IMR-90 (cell line): Measurements from ENCODE around the gene KRT4. TPM values are rescaled to one million over a fixed set of nuclear protein-coding genes. Genes with fewer than 3 reads are reported as not detected.
A peak's percentile ranks its signal among the peaks of the same experiment; 100 is the strongest.

Source experiments
- ATAC-seq: fragments of 200-7000 bp; cut with Tn5 transposase; 2 replicates; pipeline ENCODE4 v1.9.1; 2020; ENCODE audit warnings: low read depth, mild to moderate bottlenecking, moderate library complexity
- BruUV-seq: library from RNA; stranded (reverse); fragments of 400-500 nt; replicated peaks from 2 replicates; lab custom pipeline; 2021; lab: Mats Ljungman, UMichigan
- CTCF ChIA-PET: fragments of 300-600 bp; formaldehyde crosslinking; extraction: SDS; loops from one replicate; lab custom pipeline; 2021; ENCODE audit warnings: antibody characterized with exemption; lab: Yijun Ruan, JAX
- POLR2A ChIA-PET: fragments of 300-600 bp; sonication (Branson Sonifier 250); formaldehyde crosslinking; loops from one replicate; lab custom pipeline; 2022; ENCODE audit warnings: antibody characterized with exemption; ENCODE audit not compliant: unreplicated experiment; lab: Charles Lee
- DNase-seq: peaks from one replicate; pipeline ENCODE4 v3.0.0; 2013
- H2AFZ ChIP-seq: replicated peaks from 2 replicates; pipeline ENCODE3; 2013; ENCODE audit warnings: low read length, mild to moderate bottlenecking; ENCODE audit not compliant: poor library complexity
- H2AK5ac ChIP-seq: 2 replicates; pipeline ENCODE4 v1.6.1; 2013; ENCODE audit warnings: low read depth, low read length, inconsistent platforms
- H2AK9ac ChIP-seq: replicated peaks from 2 replicates; pipeline ENCODE3; 2013; ENCODE audit warnings: mild to moderate bottlenecking, low read depth, low read length, moderate library complexity; ENCODE audit not compliant: poor library complexity
- H2BK120ac ChIP-seq: 2 replicates; pipeline ENCODE4 v1.6.1; 2013; ENCODE audit warnings: low read depth, low read length, inconsistent platforms
- H2BK15ac ChIP-seq: 3 replicates; pipeline ENCODE4 v1.6.1; 2013; ENCODE audit warnings: low read depth, low read length, inconsistent platforms
- H2BK20ac ChIP-seq: 2 replicates; pipeline ENCODE4 v1.6.1; 2013; ENCODE audit warnings: low read depth, mild to moderate bottlenecking, inconsistent platforms, low read length, moderate library complexity
- H2BK5ac ChIP-seq: 2 replicates; pipeline ENCODE4 v1.6.1; 2013; ENCODE audit warnings: mild to moderate bottlenecking, low read depth, low read length, inconsistent platforms; ENCODE audit not compliant: poor library complexity, severe bottlenecking
- H3K14ac ChIP-seq: replicated peaks from 2 replicates; pipeline ENCODE4 v1.6.1; 2013; ENCODE audit warnings: low read depth, low read length, inconsistent platforms
- H3K18ac ChIP-seq: 2 replicates; pipeline ENCODE4 v1.6.1; 2013; ENCODE audit warnings: low read depth, low read length, control low read depth
- H3K23ac ChIP-seq: 2 replicates; pipeline ENCODE4 v1.6.1; 2013; ENCODE audit warnings: low read depth, low read length, inconsistent platforms
- H3K27ac ChIP-seq: 2 replicates; pipeline ENCODE4 v1.5.1; 2013; ENCODE audit warnings: mild to moderate bottlenecking, control low read depth, low read length; ENCODE audit not compliant: insufficient read depth
- H3K27me3 ChIP-seq: 2 replicates; pipeline ENCODE4 v1.6.1; 2013; ENCODE audit warnings: low read length; ENCODE audit not compliant: control insufficient read depth, insufficient read depth
- H3K36me3 ChIP-seq: 2 replicates; pipeline ENCODE4 v1.6.1; 2013; ENCODE audit warnings: low read length, mixed read lengths; ENCODE audit not compliant: control insufficient read depth, insufficient read depth
- H3K4ac ChIP-seq: 2 replicates; pipeline ENCODE4 v1.6.1; 2013; ENCODE audit warnings: low read depth, low read length, inconsistent platforms
- H3K4me1 ChIP-seq: 2 replicates; pipeline ENCODE4 v1.6.1; 2013; ENCODE audit warnings: low read length, mixed read lengths; ENCODE audit not compliant: control insufficient read depth, insufficient read depth
- H3K4me2 ChIP-seq: 2 replicates; pipeline ENCODE4 v1.6.1; 2013; ENCODE audit warnings: low read depth, mild to moderate bottlenecking, control low read depth, low read length, moderate library complexity
- H3K4me3 ChIP-seq: 2 replicates; pipeline ENCODE4 v1.5.1; 2013; ENCODE audit warnings: low read depth, mild to moderate bottlenecking, control low read depth, low read length, moderate library complexity; ENCODE audit not compliant: insufficient read depth
- H3K56ac ChIP-seq: 2 replicates; pipeline ENCODE4 v1.6.1; 2013; ENCODE audit warnings: low read length, inconsistent platforms; ENCODE audit not compliant: insufficient read depth; ENCODE audit errors: extremely low read depth
- H3K79me1 ChIP-seq, 2 experiments: 2 replicates each; pipeline ENCODE4 v1.6.1; 2013; ENCODE audit warnings: low read length in 2 of 2, inconsistent platforms in 1 of 2, low read depth in 1 of 2
- H3K9ac ChIP-seq: 2 replicates; pipeline ENCODE4 v1.6.1; 2013; ENCODE audit warnings: low read depth, low read length, control low read depth
- H3K9me1 ChIP-seq: 2 replicates; pipeline ENCODE4 v1.6.1; 2013; ENCODE audit warnings: low read length, inconsistent platforms; ENCODE audit not compliant: insufficient read depth
- H3K9me3 ChIP-seq: 2 replicates; pipeline ENCODE4 v1.6.1; 2013; ENCODE audit warnings: low read length; ENCODE audit not compliant: control insufficient read depth, insufficient read depth
- H4K20me1 ChIP-seq: 2 replicates; pipeline ENCODE4 v1.6.1; 2013; ENCODE audit warnings: low read length, inconsistent platforms; ENCODE audit not compliant: insufficient read depth
- H4K5ac ChIP-seq: 2 replicates; pipeline ENCODE4 v1.6.1; 2013; ENCODE audit warnings: mild to moderate bottlenecking, low read depth, low read length, control low read depth
- H4K8ac ChIP-seq, 2 experiments: 2 replicates each; pipeline ENCODE4 v1.6.1; 2013; ENCODE audit warnings: low read depth in 2 of 2, low read length in 2 of 2, control low read depth in 1 of 2, inconsistent platforms in 1 of 2
- H4K91ac ChIP-seq: 2 replicates; pipeline ENCODE4 v1.6.1; 2013; ENCODE audit warnings: low read depth, low read length, inconsistent platforms; ENCODE audit not compliant: insufficient read depth
- CEBPB ChIP-seq: IDR thresholded peaks from 2 replicates; pipeline ENCODE4 v1.6.1; 2012; ENCODE audit warnings: low read depth, low read length, improper control_type of control experiment
- CHD1 ChIP-seq: IDR thresholded peaks from 2 replicates; pipeline ENCODE4 v1.6.1; 2012; ENCODE audit warnings: low read depth, low read length, improper control_type of control experiment
- ELK1 ChIP-seq: fragments of 150-350 bp; IDR thresholded peaks from 2 replicates; pipeline ENCODE4 v1.6.1; 2016; ENCODE audit warnings: low read depth, mild to moderate bottlenecking, low read length, moderate library complexity, borderline replicate concordance
- FOS ChIP-seq: fragments of 150-350 bp; IDR thresholded peaks from 2 replicates; pipeline ENCODE4 v1.6.1; 2016; ENCODE audit warnings: low read depth, low read length
- MAFK ChIP-seq: IDR thresholded peaks from 2 replicates; pipeline ENCODE4 v1.6.1; 2012; ENCODE audit warnings: low read depth, low read length, improper control_type of control experiment
- POLR2A ChIP-seq: IDR thresholded peaks from 2 replicates; pipeline ENCODE4 v1.6.1; 2012; ENCODE audit warnings: mild to moderate bottlenecking, low read depth, low read length
- RAD21 ChIP-seq: IDR thresholded peaks from 2 replicates; pipeline ENCODE4 v1.6.1; 2012; ENCODE audit warnings: low read length, improper control_type of control experiment
- RFX5 ChIP-seq: IDR thresholded peaks from 2 replicates; pipeline ENCODE4 v1.8.0; 2012; ENCODE audit warnings: low read depth, mild to moderate bottlenecking, low read length, moderate library complexity
- WGBS, 2 experiments: methylation state at CpG; one replicate each; pipeline versions ENCODE4 v1.1.5 to v1.1.7; 2013; ENCODE audit warnings: missing lambda C conversion rate in 2 of 2; ENCODE audit not compliant: insufficient read length in 1 of 2; ENCODE audit errors: extremely low coverage in 2 of 2; 5-methylcytosine and 5-hydroxymethylcytosine counted together
- dilution Hi-C: fragments of 300-500 bp; cut with HindIII; formaldehyde crosslinking; loops from one replicate; pipeline ENCODE4 v1.14.3; 2018; ENCODE audit warnings: low sequenced_read_pairs; ENCODE audit not compliant: unreplicated experiment
- in situ Hi-C: fragments of 300-500 bp; cut with MboI; formaldehyde crosslinking; loops from 3 replicates; pipeline ENCODE4 v1.14.3; 2019; ENCODE audit warnings: low sequenced_read_pairs, inconsistent platforms, mixed read lengths
- intact Hi-C: fragments of 100-400 bp; cut with micrococcal nuclease; formaldehyde crosslinking; loops from 2 replicates; pipeline ENCODE4 v1.10.0; 2022
- polyA plus RNA-seq, 3 experiments: library from polyadenylated mRNA; depleted of rRNA; stranded (reverse); fragments of >200 nt; gene quantifications; 2 replicates each; pipeline ENCODE4 v1.2.3, GENCODE V29; 2012; ENCODE audit warnings: low replicate concordance in 1 of 3
- total RNA-seq: library from RNA; depleted of rRNA; stranded (reverse); fragments of >200 nt; gene quantifications from 2 replicates; pipeline ENCODE4 v1.2.3, GENCODE V29; 2012
- TF ChIP-seq, protein P1 (sequence below): fragments of 150-350 bp; IDR thresholded peaks from 2 replicates; pipeline ENCODE4 v1.6.1; 2017; ENCODE audit warnings: mild to moderate bottlenecking, antibody characterized with exemption, low read length, low read depth

The KRT4 gene
- total and polyA plus RNA-seq, 2 of the 4 experiments (the other 2 are of a cell fraction): under 0.01 to 0.07 TPM

GRCh38 chr12:52815676-52816588 lies 2.0 kb upstream of the KRT4 start:
- Histone ChIP-seq H2AFZ (no peak overlapping the region), H4K91ac (no peak overlapping the region; the same call in 1 of the 2 replicates), H3K9me1 (no peaks in the 10 kb centered on the region), H3K23ac (no peak overlapping the region), H2AK9ac (no peak overlapping the region), H4K20me1 (no peaks in the 10 kb centered on the region; the same call in 1 of the 2 replicates), H3K14ac (no peak overlapping the region), H3K56ac (no peak overlapping the region), H3K4ac (peak overlapping the region; percentile 9; the same call in 1 of the 2 replicates), H3K27ac (no peak overlapping the region), H3K4me2 (no peak overlapping the region), H3K18ac (no peak overlapping the region), H3K9ac (no peak overlapping the region), H3K9me3 (no peaks in the 10 kb centered on the region), H4K8ac (no peak overlapping the region), H3K4me3 (no peak overlapping the region), H2BK20ac (no peak overlapping the region; the same call in 1 of the 2 replicates), H3K27me3 (peaks cover 48% of the 10 kb centered on the region), H3K36me3 (no peaks in the 10 kb centered on the region), H2BK15ac (no peak overlapping the region), H2AK5ac (no peak overlapping the region), H2BK5ac (no peak overlapping the region), H2BK120ac (peak overlapping the region; percentile 44; the same call in 1 of the 2 replicates), H3K79me1 (no peaks in the 10 kb centered on the region), H4K5ac (no peak overlapping the region), H3K4me1 (peaks cover 6% of the 10 kb centered on the region)
- DNase-seq (no peak), ATAC-seq (no peak)
- ChIA-PET CTCF (no interaction called here), POLR2A (no interaction called here)
- TF ChIP-seq, protein P1, sequence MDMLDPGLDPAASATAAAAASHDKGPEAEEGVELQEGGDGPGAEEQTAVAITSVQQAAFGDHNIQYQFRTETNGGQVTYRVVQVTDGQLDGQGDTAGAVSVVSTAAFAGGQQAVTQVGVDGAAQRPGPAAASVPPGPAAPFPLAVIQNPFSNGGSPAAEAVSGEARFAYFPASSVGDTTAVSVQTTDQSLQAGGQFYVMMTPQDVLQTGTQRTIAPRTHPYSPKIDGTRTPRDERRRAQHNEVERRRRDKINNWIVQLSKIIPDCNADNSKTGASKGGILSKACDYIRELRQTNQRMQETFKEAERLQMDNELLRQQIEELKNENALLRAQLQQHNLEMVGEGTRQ: no peak
- no peak for TF ChIP-seq RAD21
- TF ChIP-seq FOS: no peak
- no peak for TF ChIP-seq POLR2A
- TF ChIP-seq ELK1: no peak
- TF ChIP-seq MAFK: no peak
- TF ChIP-seq CEBPB: no peak
- no peak for TF ChIP-seq CHD1
- TF ChIP-seq RFX5: no peak
- intact Hi-C loops (no loop called here), in situ Hi-C loops (no loop called here), dilution Hi-C loops (no loop called here)
- BruUV-seq: no TSS peak
- whole genome bisulfite sequencing, 2 experiments: no CpG with 5 or more reads among the region's 9 CpGs
